ENCODE results near the gene HCRTR2.

Gene HCRTR2

DNA sequence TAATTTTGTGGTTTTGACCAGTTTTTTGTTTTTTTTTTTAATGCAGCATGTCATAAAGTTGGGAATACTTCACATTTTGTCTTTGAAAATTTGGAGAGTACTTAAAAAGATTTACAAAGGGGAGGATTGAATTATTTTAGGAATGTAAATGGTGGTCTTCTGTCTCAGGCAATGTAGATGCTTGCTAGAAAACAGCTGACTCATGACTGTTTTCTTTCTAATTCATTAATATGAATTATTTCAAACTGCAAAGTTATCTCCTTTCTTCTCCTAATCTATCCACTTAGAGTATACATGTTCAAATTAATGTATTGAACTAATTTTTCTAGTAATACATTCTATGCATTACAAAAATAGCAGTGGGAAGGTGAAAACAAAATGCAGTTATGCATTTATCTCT lies 24.9 kb downstream of the HCRTR2 start:
- no peak overlapping the region for H3K4me2 ChIP-seq (ENCODE audit: low read depth, low read length, poor library complexity, severe bottlenecking)
- no peak overlapping the region for H3K4me3 ChIP-seq (ENCODE audit: insufficient read depth, low read length, poor library complexity, severe bottlenecking)

GRCh38 chr6:55208478-55209458 lies 34.5 kb downstream of the HCRTR2 start:
- H3K27me3 ChIP-seq (ENCODE audit: low read length): no peaks in the 10 kb centered on the region
- H3K9me2 ChIP-seq (replicated peaks; ENCODE audit: insufficient read depth, low read length): no peaks in the 10 kb centered on the region
- no peaks in the 10 kb centered on the region for H3K79me2 ChIP-seq (ENCODE audit: insufficient read depth, low read length)
- no peak overlapping the region for H3K9ac ChIP-seq (ENCODE audit: low read length)
- TF ChIP-seq, protein P1, sequence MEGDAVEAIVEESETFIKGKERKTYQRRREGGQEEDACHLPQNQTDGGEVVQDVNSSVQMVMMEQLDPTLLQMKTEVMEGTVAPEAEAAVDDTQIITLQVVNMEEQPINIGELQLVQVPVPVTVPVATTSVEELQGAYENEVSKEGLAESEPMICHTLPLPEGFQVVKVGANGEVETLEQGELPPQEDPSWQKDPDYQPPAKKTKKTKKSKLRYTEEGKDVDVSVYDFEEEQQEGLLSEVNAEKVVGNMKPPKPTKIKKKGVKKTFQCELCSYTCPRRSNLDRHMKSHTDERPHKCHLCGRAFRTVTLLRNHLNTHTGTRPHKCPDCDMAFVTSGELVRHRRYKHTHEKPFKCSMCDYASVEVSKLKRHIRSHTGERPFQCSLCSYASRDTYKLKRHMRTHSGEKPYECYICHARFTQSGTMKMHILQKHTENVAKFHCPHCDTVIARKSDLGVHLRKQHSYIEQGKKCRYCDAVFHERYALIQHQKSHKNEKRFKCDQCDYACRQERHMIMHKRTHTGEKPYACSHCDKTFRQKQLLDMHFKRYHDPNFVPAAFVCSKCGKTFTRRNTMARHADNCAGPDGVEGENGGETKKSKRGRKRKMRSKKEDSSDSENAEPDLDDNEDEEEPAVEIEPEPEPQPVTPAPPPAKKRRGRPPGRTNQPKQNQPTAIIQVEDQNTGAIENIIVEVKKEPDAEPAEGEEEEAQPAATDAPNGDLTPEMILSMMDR (IDR thresholded peaks at IDR 0.05; ENCODE audit: insufficient read depth, low read length, poor library complexity, severe bottlenecking): no peak
- no peak for TF ChIP-seq EZH2phosphoT487 (conservative IDR thresholded peaks at IDR 0.05; ENCODE audit: low read length)
- no peaks in the 10 kb centered on the region for H3F3A ChIP-seq (ENCODE audit: insufficient read depth)
- no peak overlapping the region for H3K27ac ChIP-seq (ENCODE audit: low read depth, low read length)
- H2AFZ ChIP-seq (ENCODE audit: low read depth, low read length, severe bottlenecking): no peak overlapping the region
- H3K4me2 ChIP-seq (ENCODE audit: low read depth, low read length, poor library complexity, severe bottlenecking): no peak overlapping the region
- H4K20me1 ChIP-seq (ENCODE audit: low read depth, low read length): no peaks in the 10 kb centered on the region; the same call in 1 of the 2 replicates
- H3K36me3 ChIP-seq (ENCODE audit: low read length): no peaks in the 10 kb centered on the region
- no peaks in the 10 kb centered on the region for H3K9me3 ChIP-seq (ENCODE audit: insufficient read depth, low read length)
- H3K4me3 ChIP-seq (ENCODE audit: insufficient read depth, low read length, poor library complexity, severe bottlenecking): no peak overlapping the region

More for the DNA sequence above, 24.9 kb downstream of the HCRTR2 start:
- Histone ChIP-seq H3K9ac (ENCODE audit: low read length) (no peak overlapping the region), H3K9me3 (ENCODE audit: insufficient read depth, low read length) (no peaks in the 10 kb centered on the region), H3K79me2 (ENCODE audit: insufficient read depth, low read length) (no peaks in the 10 kb centered on the region), H3F3A (ENCODE audit: insufficient read depth) (no peaks in the 10 kb centered on the region), H3K36me3 (ENCODE audit: low read length) (no peaks in the 10 kb centered on the region), H3K9me2 (replicated peaks; ENCODE audit: insufficient read depth, low read length) (no peaks in the 10 kb centered on the region), H3K27ac (ENCODE audit: low read depth, low read length) (no peak overlapping the region), H2AFZ (ENCODE audit: low read depth, low read length, severe bottlenecking) (no peak overlapping the region), H4K20me1 (ENCODE audit: low read depth, low read length) (no peaks in the 10 kb centered on the region), H3K27me3 (ENCODE audit: low read length) (no peaks in the 10 kb centered on the region)
- TF ChIP-seq, protein P1 (IDR thresholded peaks at IDR 0.05; ENCODE audit: insufficient read depth, low read length, poor library complexity, severe bottlenecking): no peak
- TF ChIP-seq EZH2phosphoT487 (conservative IDR thresholded peaks at IDR 0.05; ENCODE audit: low read length): no peak

- Histone ChIP-seq H3K79me2 (ENCODE audit: insufficient read depth, low read length) (no peaks in the 10 kb centered on the region), H3K27me3 (ENCODE audit: low read length) (no peaks in the 10 kb centered on the region), H3K9ac (ENCODE audit: low read length) (no peak overlapping the region), H2AFZ (ENCODE audit: low read depth, low read length, severe bottlenecking) (no peak overlapping the region), H3K27ac (ENCODE audit: low read depth, low read length) (no peak overlapping the region), H3K9me2 (replicated peaks; ENCODE audit: insufficient read depth, low read length) (no peaks in the 10 kb centered on the region), H3K4me2 (ENCODE audit: low read depth, low read length, poor library complexity, severe bottlenecking) (no peak overlapping the region), H3K9me3 (ENCODE audit: insufficient read depth, low read length) (peaks cover 4% of the 10 kb centered on the region; the same call in 1 of the 2 replicates), H3K4me3 (ENCODE audit: insufficient read depth, low read length, poor library complexity, severe bottlenecking) (no peak overlapping the region), H4K20me1 (ENCODE audit: low read depth, low read length) (no peaks in the 10 kb centered on the region; the same call in 1 of the 2 replicates), H3K36me3 (ENCODE audit: low read length) (no peaks in the 10 kb centered on the region), H3F3A (ENCODE audit: insufficient read depth) (no peaks in the 10 kb centered on the region)
- TF ChIP-seq, protein P1 (IDR thresholded peaks at IDR 0.05; ENCODE audit: insufficient read depth, low read length, poor library complexity, severe bottlenecking): no peak
- no peak for TF ChIP-seq EZH2phosphoT487 (conservative IDR thresholded peaks at IDR 0.05; ENCODE audit: low read length)
Observed at GRCh38 chr6:55210952-55211351, 36.6 kb downstream of the HCRTR2 start.
